OCI-LY7 (cell line): ENCODE data around the gene CALD1.
A peak's percentile ranks its signal among the peaks of the same experiment; 100 is the strongest.

ENCODE experiments used
- EZH2phosphoT487 ChIP-seq: fragments of 200-600 bp; sonication (generic); IDR thresholded peaks from 2 replicates; pipeline ENCODE4 v1.6.1; 2018; ENCODE audit warnings: low read depth, borderline replicate concordance, mild to moderate bottlenecking, mixed run types, antibody characterized with exemption, low read length, moderate library complexity, mixed read lengths
- TF ChIP-seq, protein P1 (sequence below): fragments of 200-600 bp; sonication (generic); conservative IDR thresholded peaks from 2 replicates; pipeline ENCODE4 v1.5.1; 2014; ENCODE audit warnings: mild to moderate bottlenecking, antibody characterized with exemption, low read length, moderate library complexity, mixed read lengths

DNA sequence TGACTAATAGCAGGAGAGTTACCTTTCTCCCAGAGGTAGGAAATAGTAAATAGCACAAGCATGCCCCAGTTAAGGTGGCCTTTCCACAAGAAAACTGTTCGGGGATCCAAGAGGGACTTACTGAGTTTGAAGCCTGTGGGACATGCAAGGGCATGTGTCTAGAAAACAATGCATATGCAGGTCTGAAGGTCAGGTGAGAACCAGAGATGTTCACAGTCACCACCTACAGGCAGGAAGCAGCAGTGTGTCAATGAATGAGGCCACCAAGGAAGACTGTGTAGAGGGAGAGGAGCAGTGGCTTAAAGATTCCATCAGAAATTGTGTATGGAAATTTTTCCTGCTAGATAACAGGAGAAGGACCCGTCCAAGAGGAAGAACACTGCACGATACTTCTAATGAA lies 66.0 kb downstream of the CALD1 start:
- TF ChIP-seq, protein P1, sequence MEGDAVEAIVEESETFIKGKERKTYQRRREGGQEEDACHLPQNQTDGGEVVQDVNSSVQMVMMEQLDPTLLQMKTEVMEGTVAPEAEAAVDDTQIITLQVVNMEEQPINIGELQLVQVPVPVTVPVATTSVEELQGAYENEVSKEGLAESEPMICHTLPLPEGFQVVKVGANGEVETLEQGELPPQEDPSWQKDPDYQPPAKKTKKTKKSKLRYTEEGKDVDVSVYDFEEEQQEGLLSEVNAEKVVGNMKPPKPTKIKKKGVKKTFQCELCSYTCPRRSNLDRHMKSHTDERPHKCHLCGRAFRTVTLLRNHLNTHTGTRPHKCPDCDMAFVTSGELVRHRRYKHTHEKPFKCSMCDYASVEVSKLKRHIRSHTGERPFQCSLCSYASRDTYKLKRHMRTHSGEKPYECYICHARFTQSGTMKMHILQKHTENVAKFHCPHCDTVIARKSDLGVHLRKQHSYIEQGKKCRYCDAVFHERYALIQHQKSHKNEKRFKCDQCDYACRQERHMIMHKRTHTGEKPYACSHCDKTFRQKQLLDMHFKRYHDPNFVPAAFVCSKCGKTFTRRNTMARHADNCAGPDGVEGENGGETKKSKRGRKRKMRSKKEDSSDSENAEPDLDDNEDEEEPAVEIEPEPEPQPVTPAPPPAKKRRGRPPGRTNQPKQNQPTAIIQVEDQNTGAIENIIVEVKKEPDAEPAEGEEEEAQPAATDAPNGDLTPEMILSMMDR: peak; percentile 60
- TF ChIP-seq EZH2phosphoT487: no peak
